GM21360 (cell line): Measurements from ENCODE around the gene PLK4.
A peak's percentile ranks its signal among the peaks of the same experiment; 100 is the strongest.

Experiments
- ATAC-seq: cut with Tn5 transposase; IDR thresholded peaks from one replicate; pipeline ENCODE4 v1.9.1; 2021; ENCODE audit warnings: mild to moderate bottlenecking, moderate library complexity; ENCODE audit not compliant: unreplicated experiment

Gene PLK4

DNA sequence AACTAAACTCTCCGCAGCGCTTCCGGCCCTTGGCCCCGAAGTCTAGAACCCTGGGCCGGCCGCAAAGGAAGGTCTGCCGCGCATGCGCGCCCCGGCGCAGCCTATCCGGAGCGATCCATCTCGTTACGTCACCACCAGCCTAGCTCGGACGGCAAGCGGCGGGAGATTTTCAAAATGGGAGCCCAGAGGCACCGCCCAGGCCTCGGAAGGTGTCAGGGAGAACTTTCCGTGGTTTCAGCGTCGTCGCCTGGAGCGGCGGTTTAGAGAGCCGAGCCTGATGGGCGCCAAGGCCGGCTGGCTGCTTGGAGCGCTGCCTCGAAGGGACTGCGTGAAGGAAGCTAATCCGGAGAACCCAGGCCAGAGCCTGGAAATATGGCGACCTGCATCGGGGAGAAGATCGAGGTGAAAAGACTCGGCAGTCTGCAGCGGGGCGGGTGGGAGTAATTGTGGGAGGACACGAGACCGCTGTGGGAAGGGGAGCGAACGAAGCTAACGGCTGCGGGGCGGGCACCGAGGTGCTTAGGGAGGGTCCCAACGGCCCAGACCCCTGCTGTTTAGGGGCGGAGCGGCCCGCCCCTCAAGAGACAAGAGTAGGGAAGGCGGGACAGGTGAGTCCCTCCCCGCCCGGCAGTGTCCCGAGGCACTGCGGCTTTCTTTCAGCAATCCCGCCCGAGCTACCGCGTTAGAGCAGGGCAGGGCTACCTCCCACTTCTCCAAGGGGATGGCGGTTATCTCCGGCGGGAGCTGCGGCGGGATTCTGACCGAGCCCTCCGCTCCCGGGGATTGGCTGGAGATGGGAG lies at the start of gene PLK4:
Gene PLK4 (plus strand): TSS at position 131 of the 800 bp plus-strand sequence. CDS start 242 bp downstream, at position 373.
- peak; percentile 91 for ATAC-seq

DNA sequence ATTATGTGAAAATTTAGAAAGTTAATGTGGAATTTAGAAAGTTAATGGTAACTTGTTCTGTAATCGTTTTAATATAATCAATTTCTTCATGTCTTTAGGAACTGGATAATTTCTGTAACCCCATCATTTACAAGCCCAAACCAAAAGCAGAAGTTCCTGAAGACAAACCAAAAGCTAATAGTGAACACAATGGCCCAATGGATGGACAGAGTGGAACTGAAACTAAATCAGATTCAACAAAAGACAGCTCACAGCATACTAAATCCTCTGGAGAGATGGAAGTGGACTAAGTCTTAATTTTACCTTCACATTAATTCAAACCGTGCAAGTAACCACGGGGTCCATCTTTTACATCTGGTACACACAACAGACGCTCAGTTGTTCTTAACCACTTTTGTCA lies 48.1 kb upstream of the PLK4 start:
- ATAC-seq = peak; percentile 52

DNA sequence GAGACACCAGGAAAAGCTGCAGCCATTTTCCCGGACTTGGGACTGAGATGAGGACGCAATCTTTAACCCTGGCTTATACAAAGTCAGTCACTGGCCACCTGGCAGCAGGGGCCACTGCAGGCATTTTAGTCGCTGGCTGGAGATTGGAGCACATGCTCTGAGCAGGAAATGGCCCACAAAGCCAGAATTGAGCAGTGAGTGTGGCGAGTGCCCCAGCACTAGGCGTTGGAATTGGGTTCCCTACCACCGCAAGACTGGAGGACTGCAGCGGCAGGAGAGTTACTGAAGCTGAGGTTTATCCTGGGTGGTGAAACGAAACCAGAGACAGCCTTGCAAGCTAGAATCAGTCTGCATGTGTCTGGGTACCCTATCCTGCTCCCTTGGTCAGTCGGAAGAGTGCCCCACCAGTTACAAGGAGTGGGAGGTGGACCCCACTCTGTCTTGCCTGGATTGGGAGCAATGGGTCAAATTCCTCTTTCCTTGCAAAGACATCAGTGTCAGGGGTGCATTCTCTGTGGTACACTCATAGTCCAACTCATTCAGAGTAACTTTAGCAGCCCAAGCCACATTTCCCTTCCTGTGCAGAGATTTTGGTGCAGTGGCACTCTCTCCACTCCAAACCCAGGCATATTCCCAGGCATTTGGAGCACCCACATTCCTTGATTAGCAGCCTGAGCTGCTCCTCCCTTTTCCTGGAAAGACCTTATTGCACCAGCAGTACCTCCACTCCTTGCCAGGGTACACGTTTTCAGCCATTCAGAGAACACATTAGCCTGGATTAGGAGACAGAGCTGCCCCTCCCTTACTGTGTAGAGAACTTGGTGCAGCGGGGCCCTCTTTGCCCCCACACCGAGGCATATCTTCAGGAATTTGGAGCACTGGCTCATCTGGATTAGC lies 36.7 kb upstream of the PLK4 start:
- ATAC-seq = no peak

- ATAC-seq = no peak
Measured at GRCh38 chr4:127844601-127845116, 36.0 kb upstream of the PLK4 start.

GRCh38 chr4:127846061-127846460 lies 34.6 kb upstream of the PLK4 start:
- ATAC-seq = no peak

DNA sequence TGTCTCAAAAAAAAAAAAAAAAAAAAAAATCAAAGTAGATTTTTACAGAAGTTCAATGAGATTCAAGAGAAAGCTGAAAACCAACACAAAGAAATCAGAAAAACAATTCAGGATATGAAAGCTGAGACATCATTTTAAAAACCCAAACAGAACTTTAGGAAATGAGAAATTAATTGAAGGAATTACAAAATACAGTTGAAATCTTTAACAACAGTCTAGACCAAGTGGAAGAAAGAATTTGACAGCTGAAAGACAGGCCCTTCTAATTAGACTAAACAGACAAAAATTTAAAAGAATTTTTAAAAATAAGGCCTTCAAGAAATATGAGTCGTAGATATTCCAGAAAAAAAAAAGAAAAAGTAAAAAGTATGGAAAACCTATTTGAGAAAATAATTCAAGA lies 33.9 kb upstream of the PLK4 start:
- ATAC-seq = no peak

DNA sequence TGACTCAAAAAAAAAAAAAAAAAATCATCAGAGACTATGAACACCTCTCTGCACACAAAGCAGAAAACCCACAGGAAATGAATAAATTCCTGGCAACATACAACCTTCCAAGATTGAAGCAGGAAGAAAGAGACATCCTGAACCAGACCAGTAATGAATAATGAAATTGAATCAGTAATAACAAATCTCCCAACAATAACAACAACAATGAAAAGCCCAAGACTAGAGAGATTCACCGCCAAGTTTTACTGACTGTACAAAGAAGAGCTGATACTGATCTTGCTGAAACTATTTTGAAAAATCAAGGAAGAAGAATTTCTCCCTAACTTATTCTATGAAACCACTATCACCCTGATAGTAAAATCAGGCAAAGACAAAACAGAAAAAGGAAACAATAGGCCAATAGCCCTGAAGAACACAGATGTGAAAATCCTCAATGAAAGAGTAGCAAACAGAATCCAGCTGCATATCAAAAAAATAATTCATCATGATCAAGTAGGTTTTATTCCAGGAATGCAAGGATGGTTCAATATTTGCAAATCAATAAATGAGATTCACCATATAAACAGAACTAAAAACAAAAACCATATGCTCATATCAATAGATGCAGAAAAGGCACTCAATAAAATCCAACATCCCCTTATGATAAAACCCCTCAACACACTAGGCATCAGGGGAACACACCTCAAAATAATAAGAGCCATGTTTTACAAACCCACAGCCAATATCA lies 31.0 kb upstream of the PLK4 start:
- no peak for ATAC-seq

DNA sequence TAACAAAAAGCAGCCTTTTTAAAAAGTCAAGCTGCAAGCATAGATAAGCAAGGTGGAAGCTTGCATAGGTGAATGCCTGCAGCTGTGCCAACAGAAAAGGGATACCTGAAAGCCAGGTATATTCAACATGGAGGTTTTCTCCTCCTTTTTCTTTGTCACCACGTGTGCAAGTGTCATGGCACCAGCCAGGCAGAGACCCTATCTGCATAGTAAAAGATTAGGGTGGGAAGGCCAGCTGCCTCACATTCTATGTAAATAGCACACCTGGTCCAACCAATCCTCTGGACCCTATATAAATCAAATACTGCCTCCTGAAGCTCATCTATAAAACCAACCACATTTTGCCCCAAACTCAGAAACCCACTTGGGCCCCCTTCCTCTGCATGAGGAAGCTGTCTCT lies 28.0 kb upstream of the PLK4 start:
- no peak for ATAC-seq

- ATAC-seq = no peak
Measured at GRCh38 chr4:127856196-127856812, 24.4 kb upstream of the PLK4 start.

DNA sequence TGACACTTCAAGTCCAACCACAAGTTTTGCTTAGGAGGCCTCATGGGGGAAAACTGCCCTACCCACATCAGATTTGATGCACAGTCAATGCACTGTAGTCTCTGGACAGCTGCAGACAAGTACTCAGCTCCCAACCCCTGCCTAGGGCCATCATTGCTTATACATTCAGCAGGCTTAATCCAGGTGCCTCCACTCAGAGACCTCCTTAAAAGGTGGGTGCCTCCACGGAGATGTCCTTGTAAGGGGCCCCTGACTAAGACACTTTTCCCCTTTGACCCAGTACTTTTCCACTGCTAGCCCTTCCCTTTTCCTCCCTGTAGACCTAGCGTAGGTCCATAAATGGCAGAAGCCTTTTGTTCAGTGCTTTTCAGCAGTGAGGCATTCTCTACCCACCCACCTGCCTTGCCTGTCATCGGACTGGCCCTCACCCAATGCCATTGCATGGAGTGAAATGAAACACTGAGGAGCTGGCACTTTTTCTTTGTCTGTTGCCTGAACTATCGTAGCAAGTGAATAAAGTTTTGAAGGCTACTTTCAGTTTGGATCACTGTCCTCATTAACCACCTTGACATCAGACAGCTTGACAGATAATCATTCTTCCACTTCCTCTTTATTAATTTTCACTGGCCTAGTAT lies 23.8 kb upstream of the PLK4 start:
- ATAC-seq = peak; percentile 83

GRCh38 chr4:127857641-127858040 lies 23.1 kb upstream of the PLK4 start:
- no peak for ATAC-seq

DNA sequence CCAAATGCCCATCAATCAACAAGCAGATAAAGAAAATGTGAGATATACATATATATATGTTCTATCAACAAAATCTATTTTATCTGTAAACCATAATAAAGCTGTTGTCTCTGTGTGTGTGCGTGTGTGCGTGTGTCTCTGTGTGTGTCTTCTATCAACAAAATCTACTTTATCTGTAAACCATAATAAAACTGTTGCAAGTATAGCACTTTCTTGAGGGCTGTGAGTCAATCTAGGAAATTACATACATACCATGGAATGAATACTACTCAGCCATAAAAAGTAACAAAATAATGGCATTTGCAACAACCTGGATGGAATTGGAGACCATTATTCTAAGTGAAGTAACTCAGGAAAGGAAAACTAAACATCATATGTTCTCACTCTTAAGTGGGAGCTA lies 12.5 kb upstream of the PLK4 start:
- no peak for ATAC-seq

DNA sequence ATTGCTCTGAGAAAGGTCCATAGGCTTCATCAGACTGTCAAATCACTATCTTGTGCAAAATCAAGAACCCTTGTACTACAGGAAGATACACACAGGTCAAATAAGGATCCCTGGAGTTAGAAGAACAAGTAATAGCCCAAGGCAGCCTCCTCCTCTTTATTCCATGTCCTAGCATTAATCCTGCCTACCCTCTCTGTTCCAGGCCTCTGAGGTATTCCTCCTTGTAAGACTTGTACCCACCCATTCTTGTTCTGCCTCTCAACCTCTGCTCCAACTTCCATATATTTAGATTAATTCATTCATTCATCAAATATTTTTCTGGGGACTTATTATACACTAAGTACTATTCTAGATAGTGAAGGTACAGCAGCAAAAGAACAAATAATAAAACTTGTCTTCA lies 10.4 kb upstream of the PLK4 start:
- no peak for ATAC-seq

DNA sequence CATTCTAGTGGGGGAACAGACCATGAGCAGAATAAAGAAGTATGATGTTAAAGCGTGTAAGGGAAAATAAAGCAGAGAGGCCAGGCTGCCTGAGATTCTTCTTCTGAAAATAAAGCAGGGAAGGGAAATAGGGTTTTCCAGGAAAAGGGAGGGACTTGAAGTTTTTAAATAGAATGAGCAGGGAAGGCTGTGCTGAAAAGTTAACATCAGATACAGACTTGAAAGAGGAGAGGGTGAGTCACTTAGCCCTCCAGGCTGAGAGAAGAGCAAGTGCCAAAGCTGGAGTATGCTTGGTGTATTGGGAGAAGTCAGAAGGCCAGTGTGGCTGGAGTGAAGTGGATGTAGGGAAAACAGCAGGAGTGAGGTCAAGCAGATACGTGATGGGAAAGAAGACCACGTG lies 10.0 kb upstream of the PLK4 start:
- no peak for ATAC-seq

- ATAC-seq = no peak
Measured at GRCh38 chr4:127875791-127876190, 4.9 kb upstream of the PLK4 start.

DNA sequence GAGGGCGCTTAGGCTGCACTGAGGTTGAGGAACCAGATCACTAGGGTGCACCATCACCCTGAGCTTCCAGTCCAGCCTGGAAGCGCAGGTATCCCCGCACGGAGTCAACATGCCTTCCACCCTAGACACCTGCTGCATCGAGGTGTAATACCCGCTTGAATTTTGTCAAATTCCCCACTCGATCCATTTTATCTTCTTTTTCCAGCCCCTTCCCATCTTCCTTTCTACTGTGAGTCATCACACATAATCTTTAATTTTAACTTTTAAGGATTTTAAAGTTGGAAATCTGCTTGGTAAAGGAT lies 821 bp downstream of the PLK4 start:
- ATAC-seq = peak; percentile 48

GRCh38 chr4:127888559-127888958 lies 7.9 kb downstream of the PLK4 start:
- ATAC-seq = no peak

- ATAC-seq = no peak
Measured at GRCh38 chr4:127889903-127890302, 9.2 kb downstream of the PLK4 start.

- ATAC-seq = no peak
Measured at GRCh38 chr4:127896069-127896468, 15.4 kb downstream of the PLK4 start.

- no peak for ATAC-seq
Measured at GRCh38 chr4:127896528-127896927, 15.8 kb downstream of the PLK4 start.
